NOMO-1 (cell line): ENCODE measurements around the gene TAAR5.
"Not testable (repeated sequence)": the region's sequence is repeated elsewhere in the genome, so short reads cannot be mapped to it uniquely, and the experiment has no call there.

Experiments
- DNase-seq, 2 experiments: peaks; one replicate each; lab custom pipeline; 2025; ENCODE audit not compliant: unreplicated experiment in 2 of 2; lab: John Stamatoyannopoulos, UW

TAAR5 gene

DNA sequence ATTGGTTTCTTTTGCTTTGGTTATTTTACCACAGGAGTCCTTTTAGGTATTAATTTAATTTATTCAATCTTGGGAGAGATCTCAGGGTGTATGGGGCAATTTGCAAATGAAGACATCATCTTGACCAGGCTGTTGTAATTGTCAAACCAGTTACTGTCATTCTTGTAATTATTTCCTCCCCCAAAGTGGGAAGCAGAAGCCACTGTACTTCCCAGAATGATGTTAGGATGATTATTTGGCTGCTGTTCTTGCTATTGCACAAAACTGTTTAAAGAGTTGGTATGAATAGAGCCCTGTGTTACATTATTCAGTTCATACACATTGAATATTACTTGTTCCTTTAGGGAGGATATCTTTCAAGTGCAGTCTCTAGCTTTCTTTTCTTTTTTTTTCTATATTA is 17.8 kb downstream of the TAAR5 start:
- DNase-seq = peak in 1 of 2 experiments; percentile 2

DNA sequence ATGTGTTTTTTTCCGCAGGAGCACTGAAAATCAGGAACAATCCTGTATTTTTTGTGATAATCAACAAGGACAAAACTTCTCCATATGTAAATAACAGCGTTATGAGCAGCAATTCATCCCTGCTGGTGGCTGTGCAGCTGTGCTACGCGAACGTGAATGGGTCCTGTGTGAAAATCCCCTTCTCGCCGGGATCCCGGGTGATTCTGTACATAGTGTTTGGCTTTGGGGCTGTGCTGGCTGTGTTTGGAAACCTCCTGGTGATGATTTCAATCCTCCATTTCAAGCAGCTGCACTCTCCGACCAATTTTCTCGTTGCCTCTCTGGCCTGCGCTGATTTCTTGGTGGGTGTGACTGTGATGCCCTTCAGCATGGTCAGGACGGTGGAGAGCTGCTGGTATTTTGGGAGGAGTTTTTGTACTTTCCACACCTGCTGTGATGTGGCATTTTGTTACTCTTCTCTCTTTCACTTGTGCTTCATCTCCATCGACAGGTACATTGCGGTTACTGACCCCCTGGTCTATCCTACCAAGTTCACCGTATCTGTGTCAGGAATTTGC is 19.2 kb downstream of the TAAR5 start, which contains the start of gene TAAR6:
Gene TAAR6, plus strand, starts transcription at position 102 of the 557 bp plus-strand sequence. Its CDS starts 0 bp downstream, at position 102.
- DNase-seq = no peak

DNA sequence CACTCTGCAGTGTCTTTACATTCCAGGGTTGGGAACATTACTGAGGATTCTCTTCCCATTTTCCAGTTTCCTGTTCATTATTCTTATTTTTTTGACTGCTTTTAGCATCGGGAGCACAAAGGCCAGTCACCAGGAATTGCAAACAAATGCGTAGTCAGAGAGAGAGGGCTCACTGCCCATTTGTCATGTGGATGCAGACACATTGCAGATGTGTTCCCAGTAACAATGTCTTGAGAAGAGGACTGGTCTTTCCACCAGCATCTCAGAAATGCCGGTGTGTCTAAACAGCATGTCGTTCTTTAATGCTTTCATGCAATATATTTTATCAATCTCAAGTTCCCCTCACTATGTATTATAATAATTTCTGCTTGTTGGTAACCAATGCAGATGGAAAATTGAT is 20.4 kb downstream of the TAAR5 start:
- DNase-seq = no peak

DNA sequence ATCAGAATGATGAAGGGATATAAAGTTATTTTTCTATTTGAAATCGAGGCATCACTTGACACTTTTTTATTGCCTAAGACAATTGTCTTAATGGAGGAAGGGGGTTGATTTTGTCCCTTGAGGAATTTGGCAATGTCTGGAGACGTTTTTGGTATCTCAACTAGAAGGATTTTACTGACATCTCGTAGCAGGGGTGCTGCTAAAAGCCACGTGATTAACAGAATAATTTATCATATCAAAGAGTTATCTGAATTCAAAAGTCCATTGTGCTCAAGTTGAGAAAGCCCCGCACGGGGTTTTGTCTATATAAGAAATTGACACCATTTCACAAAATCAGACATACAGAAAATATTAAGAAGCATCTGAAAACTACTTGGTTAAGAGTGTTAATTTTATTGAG is 20.9 kb downstream of the TAAR5 start:
- no peak for DNase-seq

DNA sequence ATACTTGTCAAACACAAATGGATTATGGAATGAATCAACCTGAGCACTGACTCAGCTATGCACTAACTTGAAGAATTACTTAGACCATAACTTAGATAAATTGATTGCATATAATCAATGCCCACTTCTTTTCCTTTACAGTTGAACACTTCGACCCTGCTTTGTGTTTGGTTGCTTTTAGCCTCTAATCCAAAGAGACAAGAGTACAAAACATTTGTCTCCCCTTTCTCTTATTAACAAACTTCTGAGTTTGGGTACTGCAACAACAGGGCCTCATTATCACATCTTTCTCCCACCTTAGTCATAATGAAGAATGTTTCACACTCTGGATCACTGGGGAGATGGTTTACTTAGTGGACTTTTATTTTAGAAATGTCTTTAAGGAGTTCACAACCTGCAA is 22.0 kb downstream of the TAAR5 start:
- no peak for DNase-seq

DNA sequence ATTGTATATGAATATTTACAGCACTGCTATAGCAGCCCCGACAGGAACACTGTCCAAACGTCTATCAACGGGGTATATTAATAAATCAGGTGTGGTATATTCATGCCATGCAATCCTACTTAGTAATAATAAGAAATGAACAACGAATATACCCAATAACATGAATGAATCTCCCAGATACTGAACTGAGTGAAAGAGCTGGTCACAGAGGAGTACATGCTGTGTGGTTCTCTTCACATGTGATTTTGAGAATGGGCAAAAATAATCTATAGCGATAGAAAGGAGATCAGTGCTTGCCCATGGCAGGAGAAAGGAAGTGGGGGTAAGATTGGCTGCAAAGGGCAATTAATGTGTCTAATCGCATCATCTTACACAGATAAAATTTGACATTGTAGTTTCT is 23.1 kb downstream of the TAAR5 start:
- DNase-seq = no peak

DNA sequence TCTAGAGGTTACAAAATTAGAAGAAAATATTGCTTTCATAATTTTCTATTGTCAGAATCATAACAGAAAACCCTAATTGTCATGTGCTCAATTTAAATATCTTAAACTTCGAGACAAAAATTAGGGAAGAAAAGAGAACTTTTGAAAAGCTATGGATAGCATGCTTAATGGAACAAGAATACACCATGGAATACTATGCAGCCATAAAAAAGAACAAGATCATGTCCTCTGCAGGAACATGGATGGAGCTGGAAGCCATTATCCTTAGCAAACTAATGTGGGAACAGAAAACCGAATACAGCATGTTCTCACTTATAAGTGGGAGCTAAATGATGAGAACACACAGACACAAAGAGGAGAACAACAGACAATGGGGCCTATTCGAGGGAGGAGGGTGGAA is 29.5 kb downstream of the TAAR5 start:
- DNase-seq = not testable (repeated sequence)

DNA sequence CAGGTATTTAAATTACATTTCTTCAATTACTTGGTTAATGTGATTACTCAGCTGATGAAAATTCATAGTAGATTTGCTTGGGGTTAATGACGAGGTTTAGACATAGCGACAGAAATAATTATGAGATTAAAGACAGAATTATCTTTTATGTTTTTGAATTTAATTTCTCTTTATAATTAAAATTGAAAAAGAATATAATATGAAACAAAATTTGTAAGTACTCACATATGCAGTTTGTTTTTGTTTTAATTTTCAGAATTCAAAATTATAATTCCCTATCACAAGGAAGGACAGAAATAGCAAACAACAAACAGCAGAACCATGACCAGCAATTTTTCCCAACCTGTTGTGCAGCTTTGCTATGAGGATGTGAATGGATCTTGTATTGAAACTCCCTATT is 37.2 kb downstream of the TAAR5 start, which contains the start of gene TAAR8:
Gene TAAR8, plus strand, starts transcription at position 301 of the 400 bp plus-strand sequence. Its CDS starts 21 bp downstream, at position 322.
- no peak for DNase-seq

DNA sequence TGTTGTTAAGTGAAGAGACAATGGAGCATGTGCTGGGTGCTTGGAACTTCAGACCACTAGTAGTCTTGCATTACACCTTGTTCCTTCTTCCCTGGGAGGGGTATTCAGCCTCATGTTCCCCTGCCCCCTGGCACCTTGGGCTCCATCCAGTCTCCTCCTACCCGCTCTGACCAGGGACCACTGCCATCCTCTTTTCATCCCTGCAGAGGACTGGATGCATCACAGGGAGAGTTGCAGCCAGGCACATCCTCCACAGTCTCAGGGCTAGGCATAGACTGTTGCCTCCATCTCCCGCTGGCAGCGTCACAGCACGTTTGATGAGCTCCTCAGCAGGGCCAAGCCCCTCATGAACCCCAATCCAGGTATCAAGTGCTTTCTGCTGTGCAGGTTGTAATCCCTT is 38.3 kb downstream of the TAAR5 start:
- no peak for DNase-seq

DNA sequence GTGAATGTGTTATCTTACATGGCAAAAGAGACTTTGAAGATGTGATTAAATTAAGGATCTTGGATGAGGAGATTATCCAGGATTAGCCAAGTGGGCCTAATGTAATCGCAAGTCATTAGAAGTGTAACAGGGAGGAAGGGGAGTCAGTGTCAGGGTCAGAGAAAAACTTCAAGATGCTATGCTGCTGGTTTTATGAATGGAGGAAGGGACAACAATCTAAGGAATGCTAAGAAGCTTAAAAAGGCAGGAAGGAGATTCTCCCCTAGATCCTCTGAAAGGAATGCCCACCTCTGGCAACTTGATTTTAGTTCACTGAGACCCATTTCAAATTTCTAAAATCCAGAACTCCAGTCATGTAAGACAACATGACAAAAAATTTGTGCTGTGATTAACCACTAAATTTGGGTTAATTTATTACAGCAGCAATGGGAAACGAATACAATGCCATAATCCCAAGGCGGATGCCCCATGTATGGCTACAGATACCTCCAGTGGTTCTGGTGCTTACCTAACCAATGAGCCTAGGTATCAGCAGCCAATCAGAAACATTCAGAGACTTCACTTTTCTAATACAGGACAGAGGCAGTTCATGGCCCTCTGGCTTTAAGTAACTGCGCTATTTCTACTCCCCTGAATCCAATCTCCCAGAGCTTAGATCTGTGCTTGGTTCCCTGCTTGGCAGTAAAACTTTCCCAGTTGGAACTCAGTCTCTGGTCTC is 40.6 kb downstream of the TAAR5 start:
- DNase-seq = no peak

DNA sequence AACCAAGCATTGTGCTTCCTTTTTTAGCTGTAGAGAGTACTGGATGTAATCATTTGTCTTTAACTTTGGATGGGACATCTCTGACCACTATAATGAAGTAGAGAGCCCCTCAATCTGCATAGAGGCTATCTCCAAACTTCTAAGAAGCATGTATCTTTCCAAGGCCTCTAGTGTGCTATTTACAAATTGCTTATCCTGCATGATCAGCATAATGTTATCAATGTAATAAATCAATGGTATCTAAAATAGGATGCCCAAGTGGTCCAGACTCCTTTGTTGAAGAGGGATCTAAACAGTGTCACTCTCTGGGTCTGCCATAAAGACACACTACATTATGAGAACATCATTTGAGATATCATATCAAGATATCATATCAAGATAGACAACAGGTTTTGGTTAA is 44.7 kb downstream of the TAAR5 start:
- DNase-seq = no peak
